HCT116 (cell line): ENCODE results near the gene ABCD1.
"Not testable (repeated sequence)": the region's sequence is repeated elsewhere in the genome, so short reads cannot be mapped to it uniquely, and the experiment has no call there.

Experiments
- CEBPB ChIP-seq: IDR thresholded peaks from 2 replicates; pipeline ENCODE4 v1.6.1; 2012; ENCODE audit warnings: low read depth
- CTCF ChIP-seq, 3 experiments: fragments of 200-600 bp in 1 of 3; sonication (generic) in 1 of 3; IDR thresholded peaks in 2 of 3; conservative IDR thresholded peaks in 1 of 3; 2 replicates each; pipeline ENCODE4 v1.5.1; 2012 to 2017; ENCODE audit warnings: low read depth in 2 of 3, low read length in 2 of 3, antibody characterized with exemption in 1 of 3, borderline replicate concordance in 1 of 3, control low read depth in 1 of 3, mild to moderate bottlenecking in 1 of 3, mixed read lengths in 1 of 3, mixed run types in 1 of 3, moderate library complexity in 1 of 3; ENCODE audit not compliant: insufficient read depth in 1 of 3
- EZH2 ChIP-seq: fragments of 200-600 bp; sonication (generic); IDR thresholded peaks from 2 replicates; pipeline ENCODE4 v1.6.1; 2017; ENCODE audit warnings: antibody characterized with exemption, mixed run types
- FOSL1 ChIP-seq: IDR thresholded peaks from 2 replicates; pipeline ENCODE4 v1.6.1; 2012; ENCODE audit warnings: low read depth
- JUND ChIP-seq: IDR thresholded peaks from 2 replicates; pipeline ENCODE4 v1.6.1; 2012
- POLR2AphosphoS5 ChIP-seq: IDR thresholded peaks from 2 replicates; pipeline ENCODE4 v1.6.1; 2011; ENCODE audit warnings: mild to moderate bottlenecking, low read depth, low read length, moderate library complexity
- REST ChIP-seq: IDR thresholded peaks from 2 replicates; pipeline ENCODE4 v1.6.1; 2012; ENCODE audit warnings: low read depth
- SP1 ChIP-seq: IDR thresholded peaks from 2 replicates; pipeline ENCODE4 v1.6.1; 2012; ENCODE audit warnings: low read depth
- YY1 ChIP-seq: IDR thresholded peaks from 2 replicates; pipeline ENCODE4 v1.6.1; 2011; ENCODE audit warnings: low read length, low read depth, moderate library complexity, mild to moderate bottlenecking; ENCODE audit not compliant: insufficient replicate concordance; ENCODE audit errors: extremely low read depth
- ZFX ChIP-seq: fragments of 450-650 bp; IDR thresholded peaks from 2 replicates; pipeline ENCODE4 v1.6.1; 2017

- not testable (repeated sequence) for TF ChIP-seq CTCF (IDR thresholded peaks at IDR 0.05 in 2 of 3, conservative IDR thresholded peaks at IDR 0.05 in 1 of 3; ENCODE audit: borderline replicate concordance in 1 of 3, insufficient read depth in 1 of 3, low read depth in 2 of 3, low read length in 2 of 3); YY1; CEBPB; POLR2AphosphoS5; EZH2; ZFX; FOSL1; SP1; REST; JUND
Measured at GRCh38 chrX:153683486-153683885, 41.2 kb upstream of the ABCD1 start.
